T-helper 17 cell (primary cell): Measurements from ENCODE around the gene DHPS. TPM values are rescaled to one million over a fixed set of nuclear protein-coding genes. Genes with fewer than 3 reads are reported as not detected.
A peak's percentile ranks its signal among the peaks of the same experiment; 100 is the strongest.
"Not testable (repeated sequence)": the region's sequence is repeated elsewhere in the genome, so short reads cannot be mapped to it uniquely, and the experiment has no call there.

Experiments
- ATAC-seq: fragments of 150-1000 bp; cut with Tn5 transposase; 2 replicates; pipeline ENCODE4 v1.10.0; 2021; ENCODE audit warnings: mild to moderate bottlenecking, moderate library complexity
- DNase-seq, 3 donors: peaks; one replicate each; pipeline versions ENCODE4 v3.0.0 to v3.0.0-alpha.2; 2020 to 2021
- H3K9me3 ChIP-seq: one replicate; pipeline ENCODE4 v1.7.0; 2013; ENCODE audit warnings: low read length, mild to moderate bottlenecking; ENCODE audit not compliant: control insufficient read depth, poor library complexity, severe bottlenecking
- H3K27ac Mint-ChIP-seq: one replicate; pipeline ENCODE4 v1.8.0; 2022; ENCODE audit warnings: mild to moderate bottlenecking, moderate library complexity, mixed read lengths
- H3K27me3 Mint-ChIP-seq: one replicate; pipeline ENCODE4 v1.8.0; 2022; ENCODE audit warnings: mixed read lengths
- H3K36me3 Mint-ChIP-seq: one replicate; pipeline ENCODE4 v1.8.0; 2022; ENCODE audit warnings: low read depth, mixed read lengths
- H3K4me1 Mint-ChIP-seq: one replicate; pipeline ENCODE4 v1.8.0; 2022; ENCODE audit warnings: mild to moderate bottlenecking, mixed read lengths
- H3K4me3 Mint-ChIP-seq: one replicate; pipeline ENCODE4 v1.8.0; 2022; ENCODE audit warnings: mild to moderate bottlenecking, moderate library complexity, mixed read lengths
- total RNA-seq, 4 donors: library from RNA in 2 of 4; stranded (reverse) in 2 of 4; gene quantifications; one replicate each; pipeline ENCODE4 v1.2.3 and lab custom pipeline; 2022 to 2026

DHPS gene
- total RNA-seq, 2 donors from 2014 or later: 126 to 147 TPM

- no peaks in the 10 kb centered on the region for H3K27me3 Mint-ChIP-seq
- H3K27ac Mint-ChIP-seq: peak overlapping the region; percentile 99
- DNase-seq (no peak), ATAC-seq (no peak)
- H3K9me3 ChIP-seq: no peaks in the 10 kb centered on the region
- H3K4me1 Mint-ChIP-seq: peaks cover 39% of the 10 kb centered on the region
- H3K4me3 Mint-ChIP-seq: peak overlapping the region; percentile 99
- H3K36me3 Mint-ChIP-seq: peaks cover 8% of the 10 kb centered on the region
Observed at GRCh38 chr19:12664406-12665280, 17.0 kb downstream of the DHPS start.

GRCh38 chr19:12660980-12661379 is 20.7 kb downstream of the DHPS start:
- no peak overlapping the region for H3K27ac Mint-ChIP-seq
- no peaks in the 10 kb centered on the region for H3K9me3 ChIP-seq
- no peaks in the 10 kb centered on the region for H3K27me3 Mint-ChIP-seq
- H3K36me3 Mint-ChIP-seq: peaks cover 7% of the 10 kb centered on the region
- peaks cover 16% of the 10 kb centered on the region for H3K4me1 Mint-ChIP-seq
- ATAC-seq (no peak), DNase-seq (no peak)
- H3K4me3 Mint-ChIP-seq: no peak overlapping the region

DNA sequence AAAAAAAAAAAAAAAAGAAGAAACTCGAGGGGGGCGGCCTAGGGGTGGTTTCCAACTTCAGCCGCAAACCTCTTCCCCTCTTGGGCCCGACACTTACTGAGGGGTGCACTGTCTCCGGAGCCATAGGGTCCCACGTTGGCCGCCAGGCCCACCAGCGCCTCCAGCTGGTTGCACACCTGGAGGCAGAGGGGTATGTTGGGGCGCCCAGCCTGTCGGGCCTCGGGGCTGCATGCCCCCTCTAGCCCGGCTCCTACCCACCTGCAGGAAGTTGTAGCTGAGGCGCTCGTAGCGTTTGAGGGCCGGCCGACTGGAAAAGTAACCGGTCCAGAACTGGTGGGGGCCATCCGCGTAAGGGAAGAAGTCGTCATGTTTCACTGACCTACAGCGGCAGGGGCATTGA is 23.7 kb downstream of the DHPS start:
- Mint-ChIP-seq H3K4me3 (no peak overlapping the region), H3K27me3 (no peaks in the 10 kb centered on the region), H3K27ac (no peak overlapping the region), H3K36me3 (peaks cover 16% of the 10 kb centered on the region), H3K4me1 (peaks cover 5% of the 10 kb centered on the region)
- no peak for ATAC-seq
- DNase-seq: no peak
- no peaks in the 10 kb centered on the region for H3K9me3 ChIP-seq

- no peak overlapping the region for H3K27ac Mint-ChIP-seq
- no peaks in the 10 kb centered on the region for H3K9me3 ChIP-seq
- peaks cover 16% of the 10 kb centered on the region for H3K36me3 Mint-ChIP-seq
- peaks cover 5% of the 10 kb centered on the region for H3K4me1 Mint-ChIP-seq
- H3K4me3 Mint-ChIP-seq: no peak overlapping the region
- H3K27me3 Mint-ChIP-seq: no peaks in the 10 kb centered on the region
- peak; percentile 30 for ATAC-seq
- no peak for DNase-seq
Observed at GRCh38 chr19:12656899-12657571, 24.6 kb downstream of the DHPS start.

- Mint-ChIP-seq H3K36me3 (peaks cover 16% of the 10 kb centered on the region), H3K4me1 (peaks cover 5% of the 10 kb centered on the region), H3K27me3 (no peaks in the 10 kb centered on the region), H3K27ac (peak overlapping the region; percentile 41), H3K4me3 (no peak overlapping the region)
- ATAC-seq (no peak), DNase-seq (no peak)
- no peaks in the 10 kb centered on the region for H3K9me3 ChIP-seq
Observed at GRCh38 chr19:12655546-12655945, 26.1 kb downstream of the DHPS start.

GRCh38 chr19:12652219-12652618 is 29.5 kb downstream of the DHPS start:
- DNase-seq (no peak), ATAC-seq (no peak)
- no peaks in the 10 kb centered on the region for H3K9me3 ChIP-seq
- Mint-ChIP-seq H3K36me3 (peaks cover 9% of the 10 kb centered on the region), H3K27me3 (no peaks in the 10 kb centered on the region), H3K4me1 (peaks cover 3% of the 10 kb centered on the region), H3K4me3 (no peak overlapping the region), H3K27ac (no peak overlapping the region)

- Mint-ChIP-seq H3K36me3 (no peaks in the 10 kb centered on the region), H3K27me3 (no peaks in the 10 kb centered on the region), H3K4me1 (no peaks in the 10 kb centered on the region), H3K27ac (no peak overlapping the region), H3K4me3 (no peak overlapping the region)
- H3K9me3 ChIP-seq: no peaks in the 10 kb centered on the region
- DNase-seq (no peak), ATAC-seq (no peak)
Observed at GRCh38 chr19:12649941-12650340, 31.7 kb downstream of the DHPS start.

DNA sequence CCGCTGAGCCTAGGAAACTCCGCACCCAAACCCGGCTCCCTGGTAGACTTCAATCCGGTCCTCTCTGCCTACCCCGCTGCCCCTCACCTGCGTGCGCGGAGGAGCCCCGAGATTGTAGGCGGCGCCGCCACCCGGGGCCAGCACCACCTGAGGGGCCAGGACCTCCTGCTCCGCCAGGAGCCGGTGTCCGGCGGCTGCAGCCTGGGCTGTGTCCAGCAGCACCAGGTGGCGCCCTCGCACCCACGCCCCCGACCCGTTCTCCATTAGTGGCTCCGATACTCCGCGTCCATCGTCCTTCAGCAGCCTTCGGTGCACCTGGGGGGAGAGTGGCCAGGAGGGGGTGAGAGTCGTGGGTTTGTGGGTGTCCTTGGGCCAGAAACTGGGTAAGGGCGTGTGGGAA is 33.6 kb downstream of the DHPS start:
- no peaks in the 10 kb centered on the region for H3K9me3 ChIP-seq
- no peak for DNase-seq
- ATAC-seq: no peak
- Mint-ChIP-seq H3K36me3 (no peaks in the 10 kb centered on the region), H3K27ac (no peak overlapping the region), H3K27me3 (no peaks in the 10 kb centered on the region), H3K4me3 (no peak overlapping the region), H3K4me1 (no peaks in the 10 kb centered on the region)

GRCh38 chr19:12647490-12648071 is 34.1 kb downstream of the DHPS start:
- DNase-seq: peak in 1 of 3 donors; percentile 24
- no peaks in the 10 kb centered on the region for H3K36me3 Mint-ChIP-seq
- peak; percentile 74 for ATAC-seq

DNA sequence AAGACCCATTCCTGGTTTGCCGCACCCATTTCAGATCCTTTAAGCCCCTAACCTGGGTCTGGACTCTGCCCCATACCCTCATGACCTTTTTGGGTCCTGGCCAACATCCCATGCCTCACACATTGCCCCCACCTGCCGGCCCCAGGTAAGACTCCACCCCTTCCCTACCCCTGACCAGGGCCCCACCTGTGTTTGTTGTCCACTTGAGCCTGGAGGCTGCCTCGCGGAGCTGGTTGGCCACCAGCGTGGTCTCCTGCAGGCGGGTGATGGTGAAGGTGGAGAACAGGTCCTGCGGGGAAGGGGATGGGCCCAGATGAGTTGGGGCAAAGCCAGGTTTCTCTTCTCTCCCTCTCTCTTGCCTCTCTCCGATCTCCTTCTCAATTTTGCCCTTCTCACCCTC is 34.6 kb downstream of the DHPS start:
- no peaks in the 10 kb centered on the region for H3K9me3 ChIP-seq
- no peaks in the 10 kb centered on the region for H3K36me3 Mint-ChIP-seq
- no peaks in the 10 kb centered on the region for H3K4me1 Mint-ChIP-seq
- no peaks in the 10 kb centered on the region for H3K27me3 Mint-ChIP-seq
- DNase-seq (no peak), ATAC-seq (no peak)
- peak overlapping the region; percentile 39 for H3K4me3 Mint-ChIP-seq
- H3K27ac Mint-ChIP-seq: no peak overlapping the region

More at GRCh38 chr19:12647490-12648071, 34.1 kb downstream of the DHPS start:
- H3K27me3 Mint-ChIP-seq: no peaks in the 10 kb centered on the region
- H3K27ac Mint-ChIP-seq: no peak overlapping the region
- no peaks in the 10 kb centered on the region for H3K9me3 ChIP-seq
- H3K4me3 Mint-ChIP-seq: peak overlapping the region; percentile 7
- H3K4me1 Mint-ChIP-seq: no peaks in the 10 kb centered on the region

DNA sequence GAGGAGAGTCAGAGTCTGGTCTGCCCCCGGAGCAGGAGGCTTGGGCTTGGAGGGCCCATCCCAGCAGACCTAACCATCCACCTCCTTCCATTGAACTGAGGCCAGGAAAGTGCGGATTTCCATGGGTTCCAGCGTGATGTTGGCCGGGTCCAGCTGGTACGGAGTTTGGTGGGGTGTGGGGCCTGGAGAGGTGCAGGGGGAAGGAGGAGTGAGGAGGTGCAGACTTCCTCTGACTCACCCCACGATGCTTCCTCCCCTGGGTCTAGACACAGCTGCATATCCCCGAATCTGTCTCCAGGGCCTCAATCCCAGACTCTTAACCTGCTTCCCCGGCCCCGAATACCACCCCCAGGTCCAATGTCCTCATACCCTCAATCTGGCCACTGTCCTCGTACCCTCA is 35.1 kb downstream of the DHPS start:
- H3K36me3 Mint-ChIP-seq: no peaks in the 10 kb centered on the region
- peak overlapping the region; percentile 51 for H3K27ac Mint-ChIP-seq
- peak overlapping the region; percentile 39 for H3K4me3 Mint-ChIP-seq

DNA sequence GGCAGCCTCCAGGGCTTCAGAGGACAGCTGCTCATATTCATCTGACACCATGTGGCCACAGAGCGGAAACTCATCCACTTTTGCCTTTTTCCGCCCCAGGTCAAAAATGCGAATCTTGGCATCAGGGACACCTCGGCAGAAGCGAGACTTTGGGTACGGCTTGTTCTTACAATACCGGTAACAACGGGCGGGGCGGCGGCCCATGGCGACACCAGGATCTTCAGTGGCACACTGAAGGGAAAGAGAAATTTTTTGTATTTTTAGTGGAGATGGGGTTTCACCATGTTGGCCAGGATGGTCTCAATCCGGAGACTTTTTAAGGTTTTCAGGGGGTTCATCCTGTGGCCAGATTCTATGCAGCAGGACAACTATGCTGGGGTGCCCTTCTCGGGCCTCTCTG is 38.0 kb downstream of the DHPS start:
- H3K4me3 Mint-ChIP-seq, H3K27me3 Mint-ChIP-seq, H3K4me1 Mint-ChIP-seq, H3K9me3 ChIP-seq, DNase-seq, H3K36me3 Mint-ChIP-seq, ATAC-seq, H3K27ac Mint-ChIP-seq: not testable (repeated sequence)

More for the DNA sequence above, 35.1 kb downstream of the DHPS start:
- no peak for ATAC-seq
- no peaks in the 10 kb centered on the region for H3K9me3 ChIP-seq
- DNase-seq: no peak
- Mint-ChIP-seq H3K4me1 (no peaks in the 10 kb centered on the region), H3K27me3 (no peaks in the 10 kb centered on the region)

DNA sequence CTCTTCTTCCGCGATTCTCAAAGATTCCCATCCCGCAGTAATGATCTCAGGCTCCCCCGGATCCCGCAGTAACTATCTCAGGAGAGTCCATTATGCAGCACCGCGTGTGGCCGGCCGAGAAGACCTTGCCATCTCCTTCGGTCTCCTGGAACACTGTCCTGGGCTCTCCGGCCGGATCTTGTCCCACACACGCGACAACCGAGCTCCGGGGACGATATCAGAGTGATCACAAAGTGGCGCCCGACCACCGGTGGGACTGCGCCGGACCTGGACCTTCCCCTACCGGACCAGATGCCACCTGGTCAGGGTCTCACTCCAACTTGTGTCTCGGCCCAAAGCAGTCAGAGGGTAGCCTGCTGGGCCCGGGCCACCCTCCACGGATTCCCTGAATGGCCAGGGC is 39.2 kb downstream of the DHPS start:
- no peaks in the 10 kb centered on the region for H3K27me3 Mint-ChIP-seq
- no peak overlapping the region for H3K4me3 Mint-ChIP-seq
- peaks cover 6% of the 10 kb centered on the region for H3K4me1 Mint-ChIP-seq
- no peak for DNase-seq
- H3K27ac Mint-ChIP-seq: peak overlapping the region; percentile 27
- H3K36me3 Mint-ChIP-seq: no peaks in the 10 kb centered on the region
- H3K9me3 ChIP-seq: no peaks in the 10 kb centered on the region
- ATAC-seq: no peak
